HL-60 (cell line): ENCODE data around the gene C13orf42.

Experiments used
- DNase-seq, 2 experiments: peaks; one replicate each; pipeline ENCODE4 v3.0.0-alpha.2; 2010 to 2020; ENCODE audit warnings: low read depth in 1 of 2, low spot score in 1 of 2
- H3K27ac ChIP-seq: fragments of 250-450 bp; sonication (Bioruptor Pico); replicated peaks from 2 replicates; pipeline ENCODE4 v1.5.1; 2020; ENCODE audit warnings: mild to moderate bottlenecking, moderate library complexity
- H3K27me3 ChIP-seq: fragments of 250-450 bp; sonication (Bioruptor Pico); 2 replicates; pipeline ENCODE4 v1.5.1; 2021; ENCODE audit warnings: mild to moderate bottlenecking, moderate library complexity; ENCODE audit not compliant: insufficient read depth, poor library complexity, severe bottlenecking
- H3K4me3 ChIP-seq: replicated peaks from 2 replicates; pipeline ENCODE4 v1.5.1; 2011; ENCODE audit warnings: mild to moderate bottlenecking, control low read depth, low read length; ENCODE audit not compliant: insufficient read depth
- GABPA ChIP-seq: IDR thresholded peaks from 2 replicates; pipeline ENCODE4 v1.6.1; 2012; ENCODE audit warnings: low read depth
- POLR2AphosphoS5 ChIP-seq: IDR thresholded peaks from 2 replicates; pipeline ENCODE4 v1.6.1; 2012; ENCODE audit warnings: low read depth
- REST ChIP-seq: IDR thresholded peaks from 2 replicates; pipeline ENCODE4 v1.6.1; 2012; ENCODE audit warnings: low read depth; ENCODE audit not compliant: insufficient replicate concordance
- SPI1 ChIP-seq: IDR thresholded peaks from 2 replicates; pipeline ENCODE4 v1.6.1; 2012; ENCODE audit warnings: low read depth, mild to moderate bottlenecking, borderline replicate concordance
- TF ChIP-seq, protein P1 (sequence below): IDR thresholded peaks from one replicate; pipeline ENCODE4 v1.5.1; 2011; ENCODE audit warnings: low read length, control low read depth, inconsistent platforms; ENCODE audit not compliant: insufficient read depth

The C13orf42 gene

GRCh38 chr13:51040431-51040830, 70.6 kb downstream of the C13orf42 start:
- H3K27ac ChIP-seq = no peak overlapping the region
- H3K4me3 ChIP-seq = no peak overlapping the region
- no peaks in the 10 kb centered on the region for H3K27me3 ChIP-seq
- DNase-seq = no peak
- no peak for TF ChIP-seq GABPA
- no peak for TF ChIP-seq POLR2AphosphoS5
- no peak for TF ChIP-seq SPI1
- TF ChIP-seq, protein P1, sequence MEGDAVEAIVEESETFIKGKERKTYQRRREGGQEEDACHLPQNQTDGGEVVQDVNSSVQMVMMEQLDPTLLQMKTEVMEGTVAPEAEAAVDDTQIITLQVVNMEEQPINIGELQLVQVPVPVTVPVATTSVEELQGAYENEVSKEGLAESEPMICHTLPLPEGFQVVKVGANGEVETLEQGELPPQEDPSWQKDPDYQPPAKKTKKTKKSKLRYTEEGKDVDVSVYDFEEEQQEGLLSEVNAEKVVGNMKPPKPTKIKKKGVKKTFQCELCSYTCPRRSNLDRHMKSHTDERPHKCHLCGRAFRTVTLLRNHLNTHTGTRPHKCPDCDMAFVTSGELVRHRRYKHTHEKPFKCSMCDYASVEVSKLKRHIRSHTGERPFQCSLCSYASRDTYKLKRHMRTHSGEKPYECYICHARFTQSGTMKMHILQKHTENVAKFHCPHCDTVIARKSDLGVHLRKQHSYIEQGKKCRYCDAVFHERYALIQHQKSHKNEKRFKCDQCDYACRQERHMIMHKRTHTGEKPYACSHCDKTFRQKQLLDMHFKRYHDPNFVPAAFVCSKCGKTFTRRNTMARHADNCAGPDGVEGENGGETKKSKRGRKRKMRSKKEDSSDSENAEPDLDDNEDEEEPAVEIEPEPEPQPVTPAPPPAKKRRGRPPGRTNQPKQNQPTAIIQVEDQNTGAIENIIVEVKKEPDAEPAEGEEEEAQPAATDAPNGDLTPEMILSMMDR = no peak
- no peak for TF ChIP-seq REST

- no peaks in the 10 kb centered on the region for H3K27me3 ChIP-seq
Measured at GRCh38 chr13:51036418-51036817, 74.7 kb downstream of the C13orf42 start.

GRCh38 chr13:51035978-51036377, 75.1 kb downstream of the C13orf42 start:
- Histone ChIP-seq H3K4me3 (no peak overlapping the region), H3K27me3 (no peaks in the 10 kb centered on the region), H3K27ac (no peak overlapping the region)
- TF ChIP-seq GABPA = no peak
- TF ChIP-seq SPI1 = no peak
- TF ChIP-seq POLR2AphosphoS5 = no peak
- TF ChIP-seq REST = no peak
- TF ChIP-seq, protein P1 = no peak
- no peak for DNase-seq

More at GRCh38 chr13:51036418-51036817, 74.7 kb downstream of the C13orf42 start:
- Histone ChIP-seq H3K27ac (no peak overlapping the region), H3K4me3 (no peak overlapping the region)
- TF ChIP-seq, protein P1 = no peak
- no peak for TF ChIP-seq SPI1
- no peak for TF ChIP-seq POLR2AphosphoS5
- TF ChIP-seq REST = no peak
- TF ChIP-seq GABPA = no peak
- DNase-seq = no peak
